HEK293 (cell line): ENCODE data around the gene KPNA2.

ENCODE experiments used
- BCL11A ChIP-seq: fragments of 450-650 bp; formaldehyde crosslinking; IDR thresholded peaks from 2 replicates; pipeline ENCODE4 v1.5.1; 2016; ENCODE audit warnings: low read depth, missing biosample characterization, missing genetic modification characterization
- IKZF3 ChIP-seq: fragments of 450-650 bp; IDR thresholded peaks from 2 replicates; pipeline ENCODE4 v1.5.0; 2018; ENCODE audit warnings: missing biosample characterization, mild to moderate bottlenecking, missing genetic modification characterization, moderate library complexity
- KLF1 ChIP-seq: fragments of 450-650 bp; formaldehyde crosslinking; IDR thresholded peaks from 2 replicates; pipeline ENCODE4 v1.5.1; 2016; ENCODE audit warnings: missing biosample characterization, missing genetic modification characterization
- KLF7 ChIP-seq: fragments of 450-650 bp; formaldehyde crosslinking; IDR thresholded peaks from 2 replicates; pipeline ENCODE4 v1.5.1; 2016; ENCODE audit warnings: missing biosample characterization, missing genetic modification characterization, borderline replicate concordance
- RBAK ChIP-seq: fragments of 450-650 bp; formaldehyde crosslinking; IDR thresholded peaks from 2 replicates; pipeline ENCODE4 v1.5.1; 2016; ENCODE audit warnings: missing biosample characterization, missing genetic modification characterization
- SP3 ChIP-seq: fragments of 450-650 bp; formaldehyde crosslinking; IDR thresholded peaks from 2 replicates; pipeline ENCODE4 v1.5.1; 2016; ENCODE audit warnings: missing biosample characterization, missing genetic modification characterization
- ZEB2 ChIP-seq: fragments of 450-650 bp; formaldehyde crosslinking; IDR thresholded peaks from 2 replicates; pipeline ENCODE4 v1.5.1; 2016; ENCODE audit warnings: missing biosample characterization, missing genetic modification characterization
- ZFHX2 ChIP-seq: fragments of 450-650 bp; formaldehyde crosslinking; conservative IDR thresholded peaks from 2 replicates; pipeline ENCODE4 v1.5.1; 2016; ENCODE audit warnings: missing biosample characterization, missing genetic modification characterization
- ZFP3 ChIP-seq: fragments of 450-650 bp; formaldehyde crosslinking; IDR thresholded peaks from 2 replicates; pipeline ENCODE4 v1.5.1; 2016; ENCODE audit warnings: low read depth, missing biosample characterization, missing genetic modification characterization
- ZNF146 ChIP-seq: fragments of 450-650 bp; formaldehyde crosslinking; IDR thresholded peaks from 2 replicates; pipeline ENCODE4 v1.5.1; 2016; ENCODE audit warnings: missing biosample characterization, missing genetic modification characterization
- ZNF155 ChIP-seq: fragments of 450-650 bp; formaldehyde crosslinking; IDR thresholded peaks from 2 replicates; pipeline ENCODE4 v1.5.1; 2016; ENCODE audit warnings: missing biosample characterization, missing genetic modification characterization
- ZNF175 ChIP-seq: fragments of 450-650 bp; formaldehyde crosslinking; IDR thresholded peaks from 2 replicates; pipeline ENCODE4 v1.5.1; 2016; ENCODE audit warnings: missing biosample characterization, missing genetic modification characterization
- ZNF239 ChIP-seq: fragments of 450-650 bp; formaldehyde crosslinking; IDR thresholded peaks from 2 replicates; pipeline ENCODE4 v1.5.1; 2016; ENCODE audit warnings: missing biosample characterization, missing genetic modification characterization
- ZNF274 ChIP-seq, 2 experiments: fragments of 200-500 bp in 1 of 2; fragments of 450-650 bp in 1 of 2; sonication (Bioruptor generic) in 1 of 2; formaldehyde crosslinking in 1 of 2; IDR thresholded peaks; 2 replicates each; pipeline versions ENCODE4 v1.5.1 to v1.6.1; 2014 to 2016; ENCODE audit warnings: borderline replicate concordance in 1 of 2, inconsistent platforms in 1 of 2, low read length in 1 of 2, missing biosample characterization in 1 of 2, missing genetic modification characterization in 1 of 2
- ZNF302 ChIP-seq: fragments of 450-650 bp; formaldehyde crosslinking; IDR thresholded peaks from 2 replicates; pipeline ENCODE4 v1.5.1; 2016; ENCODE audit warnings: missing biosample characterization, missing genetic modification characterization, low read depth
- ZNF335 ChIP-seq: fragments of 450-650 bp; formaldehyde crosslinking; conservative IDR thresholded peaks from 2 replicates; pipeline ENCODE4 v1.5.1; 2016; ENCODE audit warnings: missing biosample characterization, missing genetic modification characterization
- ZNF416 ChIP-seq: fragments of 450-650 bp; formaldehyde crosslinking; IDR thresholded peaks from 2 replicates; pipeline ENCODE4 v1.5.1; 2016; ENCODE audit warnings: missing biosample characterization, missing genetic modification characterization
- ZNF426 ChIP-seq: fragments of 450-650 bp; formaldehyde crosslinking; IDR thresholded peaks from 2 replicates; pipeline ENCODE4 v1.5.1; 2017; ENCODE audit warnings: missing biosample characterization, missing genetic modification characterization, mild to moderate bottlenecking, inconsistent platforms, moderate library complexity
- ZNF48 ChIP-seq: fragments of 450-650 bp; formaldehyde crosslinking; IDR thresholded peaks from 2 replicates; pipeline ENCODE4 v1.5.1; 2016; ENCODE audit warnings: missing biosample characterization, missing genetic modification characterization
- ZNF510 ChIP-seq: fragments of 450-650 bp; formaldehyde crosslinking; IDR thresholded peaks from 2 replicates; pipeline ENCODE4 v1.5.1; 2018; ENCODE audit warnings: mild to moderate bottlenecking, missing genetic modification characterization, missing biosample characterization; ENCODE audit not compliant: insufficient replicate concordance
- ZNF596 ChIP-seq: fragments of 450-650 bp; IDR thresholded peaks from 2 replicates; pipeline ENCODE4 v1.5.0; 2018; ENCODE audit warnings: missing biosample characterization, mild to moderate bottlenecking, missing genetic modification characterization, moderate library complexity
- ZNF626 ChIP-seq: fragments of 450-650 bp; sonication (Bioruptor Pico); formaldehyde crosslinking; IDR thresholded peaks from 2 replicates; pipeline ENCODE4 v1.5.1; 2018; ENCODE audit warnings: missing biosample characterization, missing genetic modification characterization, inconsistent platforms
- ZNF701 ChIP-seq: fragments of 450-650 bp; formaldehyde crosslinking; IDR thresholded peaks from 2 replicates; pipeline ENCODE4 v1.5.1; 2016; ENCODE audit warnings: missing biosample characterization, missing genetic modification characterization
- ZNF747 ChIP-seq: fragments of 450-650 bp; formaldehyde crosslinking; IDR thresholded peaks from 2 replicates; pipeline ENCODE4 v1.5.1; 2016; ENCODE audit warnings: missing biosample characterization, missing genetic modification characterization
- TF ChIP-seq, protein P1 (sequence below): fragments of 450-650 bp; formaldehyde crosslinking; optimal IDR thresholded peaks from 2 replicates; pipeline ENCODE3; 2016; ENCODE audit warnings: missing biosample characterization, mild to moderate bottlenecking, missing genetic modification characterization
- TF ChIP-seq, protein P2 (sequence below): fragments of 450-650 bp; IDR thresholded peaks from 2 replicates; pipeline ENCODE4 v1.5.1; 2018; ENCODE audit warnings: missing biosample characterization, mild to moderate bottlenecking, missing genetic modification characterization
- TF ChIP-seq, protein P3 (sequence below): fragments of 450-650 bp; formaldehyde crosslinking; IDR thresholded peaks from 2 replicates; pipeline ENCODE4 v1.5.1; 2016; ENCODE audit warnings: missing biosample characterization, missing genetic modification characterization, borderline replicate concordance
- TF ChIP-seq, protein P4 (sequence below): fragments of 450-650 bp; formaldehyde crosslinking; IDR thresholded peaks from 2 replicates; pipeline ENCODE4 v1.5.1; 2016; ENCODE audit warnings: missing biosample characterization, missing genetic modification characterization
- TF ChIP-seq, protein P5 (sequence below): fragments of 450-650 bp; formaldehyde crosslinking; IDR thresholded peaks from 2 replicates; pipeline ENCODE4 v1.5.1; 2016; ENCODE audit warnings: missing biosample characterization, missing genetic modification characterization, borderline replicate concordance

KPNA2 gene

DNA sequence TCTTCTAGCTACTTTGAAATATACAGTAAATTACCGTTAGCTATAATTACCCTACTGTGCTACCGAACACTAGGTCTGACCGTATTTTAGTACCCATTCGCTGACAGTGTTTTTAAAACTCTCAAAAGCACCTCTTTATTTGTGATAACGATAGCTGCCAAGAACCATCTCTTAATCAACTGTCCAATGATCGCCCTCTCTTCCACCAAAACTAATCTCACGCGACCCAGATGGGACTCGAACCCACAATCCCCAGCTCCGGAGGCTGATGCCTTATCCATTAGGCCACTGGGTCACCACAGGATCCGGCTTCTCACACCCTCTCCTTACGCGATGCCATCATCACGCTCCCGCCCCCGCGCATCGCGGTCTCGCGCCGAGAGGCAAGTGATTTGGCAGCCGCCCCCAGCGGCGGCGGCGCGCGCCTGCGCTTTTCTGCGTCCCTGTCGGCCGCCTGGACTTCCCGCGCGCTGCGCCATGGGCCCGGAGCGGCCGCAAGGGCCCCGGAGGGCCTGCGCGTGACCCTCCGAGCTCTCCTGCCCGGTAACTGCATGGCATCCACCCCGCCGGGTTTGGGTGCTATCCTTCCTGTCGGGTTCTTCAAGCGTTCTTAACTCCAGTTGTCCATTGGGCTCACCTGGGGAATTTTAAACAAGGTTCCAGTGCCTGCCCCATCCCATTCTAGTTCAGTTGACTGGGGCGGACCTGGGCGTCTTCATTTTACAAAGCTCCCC is 15.7 kb upstream of the KPNA2 start (continued):
- TF ChIP-seq ZFHX2 (tag by site-specific recombination) (peak; percentile 99), ZNF302 (tag by site-specific recombination) (no peak), IKZF3 (peak; percentile 70), ZEB2 (tag by site-specific recombination) (peak; percentile 97), ZNF335 (peak; percentile 96), ZNF239 (tag by site-specific recombination) (no peak), ZNF48 (tag by site-specific recombination) (no peak), ZNF747 (no peak), ZNF274 (IDR thresholded peaks at IDR 0.05; ENCODE audit: low read length) (no peak), ZNF274 (tag by site-specific recombination; IDR thresholded peaks at IDR 0.05; ENCODE audit: borderline replicate concordance) (no peak), ZNF175 (tag by site-specific recombination) (no peak), KLF1 (tag by site-specific recombination) (peak; percentile 64; the same call in 1 of the 2 replicates), ZNF626 (no peak), BCL11A (tag by site-specific recombination) (peak; percentile 57; the same call in 1 of the 2 replicates), ZNF596 (peak; percentile 22; the same call in 1 of the 2 replicates), KLF7 (tag by site-specific recombination) (peak; percentile 92; the same call in 1 of the 2 replicates), ZNF155 (tag by site-specific recombination) (no peak), SP3 (peak; percentile 85), ZNF146 (tag by site-specific recombination) (0 out of 2 replicates have a peak, but pooled peaks have one; percentile 36), ZFP3 (no peak), ZNF426 (tag by site-specific recombination) (no peak), ZNF510 (no peak), ZNF416 (tag by site-specific recombination) (no peak), ZNF701 (no peak), RBAK (tag by site-specific recombination) (no peak)
- TF ChIP-seq, protein P1, sequence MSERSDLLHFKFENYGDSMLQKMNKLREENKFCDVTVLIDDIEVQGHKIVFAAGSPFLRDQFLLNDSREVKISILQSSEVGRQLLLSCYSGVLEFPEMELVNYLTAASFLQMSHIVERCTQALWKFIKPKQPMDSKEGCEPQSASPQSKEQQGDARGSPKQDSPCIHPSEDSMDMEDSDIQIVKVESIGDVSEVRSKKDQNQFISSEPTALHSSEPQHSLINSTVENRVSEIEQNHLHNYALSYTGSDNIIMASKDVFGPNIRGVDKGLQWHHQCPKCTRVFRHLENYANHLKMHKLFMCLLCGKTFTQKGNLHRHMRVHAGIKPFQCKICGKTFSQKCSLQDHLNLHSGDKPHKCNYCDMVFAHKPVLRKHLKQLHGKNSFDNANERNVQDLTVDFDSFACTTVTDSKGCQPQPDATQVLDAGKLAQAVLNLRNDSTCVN (tag by site-specific recombination): peak; percentile 99
- TF ChIP-seq, protein P2, sequence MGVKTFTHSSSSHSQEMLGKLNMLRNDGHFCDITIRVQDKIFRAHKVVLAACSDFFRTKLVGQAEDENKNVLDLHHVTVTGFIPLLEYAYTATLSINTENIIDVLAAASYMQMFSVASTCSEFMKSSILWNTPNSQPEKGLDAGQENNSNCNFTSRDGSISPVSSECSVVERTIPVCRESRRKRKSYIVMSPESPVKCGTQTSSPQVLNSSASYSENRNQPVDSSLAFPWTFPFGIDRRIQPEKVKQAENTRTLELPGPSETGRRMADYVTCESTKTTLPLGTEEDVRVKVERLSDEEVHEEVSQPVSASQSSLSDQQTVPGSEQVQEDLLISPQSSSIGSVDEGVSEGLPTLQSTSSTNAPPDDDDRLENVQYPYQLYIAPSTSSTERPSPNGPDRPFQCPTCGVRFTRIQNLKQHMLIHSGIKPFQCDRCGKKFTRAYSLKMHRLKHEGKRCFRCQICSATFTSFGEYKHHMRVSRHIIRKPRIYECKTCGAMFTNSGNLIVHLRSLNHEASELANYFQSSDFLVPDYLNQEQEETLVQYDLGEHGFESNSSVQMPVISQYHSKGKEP (tag by site-specific recombination): peak; percentile 7; the same call in 1 of the 2 replicates
- TF ChIP-seq, protein P3, sequence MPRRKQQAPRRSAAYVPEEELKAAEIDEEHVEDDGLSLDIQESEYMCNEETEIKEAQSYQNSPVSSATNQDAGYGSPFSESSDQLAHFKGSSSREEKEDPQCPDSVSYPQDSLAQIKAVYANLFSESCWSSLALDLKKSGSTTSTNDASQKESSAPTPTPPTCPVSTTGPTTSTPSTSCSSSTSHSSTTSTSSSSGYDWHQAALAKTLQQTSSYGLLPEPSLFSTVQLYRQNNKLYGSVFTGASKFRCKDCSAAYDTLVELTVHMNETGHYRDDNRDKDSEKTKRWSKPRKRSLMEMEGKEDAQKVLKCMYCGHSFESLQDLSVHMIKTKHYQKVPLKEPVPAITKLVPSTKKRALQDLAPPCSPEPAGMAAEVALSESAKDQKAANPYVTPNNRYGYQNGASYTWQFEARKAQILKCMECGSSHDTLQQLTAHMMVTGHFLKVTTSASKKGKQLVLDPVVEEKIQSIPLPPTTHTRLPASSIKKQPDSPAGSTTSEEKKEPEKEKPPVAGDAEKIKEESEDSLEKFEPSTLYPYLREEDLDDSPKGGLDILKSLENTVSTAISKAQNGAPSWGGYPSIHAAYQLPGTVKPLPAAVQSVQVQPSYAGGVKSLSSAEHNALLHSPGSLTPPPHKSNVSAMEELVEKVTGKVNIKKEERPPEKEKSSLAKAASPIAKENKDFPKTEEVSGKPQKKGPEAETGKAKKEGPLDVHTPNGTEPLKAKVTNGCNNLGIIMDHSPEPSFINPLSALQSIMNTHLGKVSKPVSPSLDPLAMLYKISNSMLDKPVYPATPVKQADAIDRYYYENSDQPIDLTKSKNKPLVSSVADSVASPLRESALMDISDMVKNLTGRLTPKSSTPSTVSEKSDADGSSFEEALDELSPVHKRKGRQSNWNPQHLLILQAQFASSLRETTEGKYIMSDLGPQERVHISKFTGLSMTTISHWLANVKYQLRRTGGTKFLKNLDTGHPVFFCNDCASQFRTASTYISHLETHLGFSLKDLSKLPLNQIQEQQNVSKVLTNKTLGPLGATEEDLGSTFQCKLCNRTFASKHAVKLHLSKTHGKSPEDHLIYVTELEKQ (tag by site-specific recombination): peak; percentile 96
- TF ChIP-seq, protein P4, sequence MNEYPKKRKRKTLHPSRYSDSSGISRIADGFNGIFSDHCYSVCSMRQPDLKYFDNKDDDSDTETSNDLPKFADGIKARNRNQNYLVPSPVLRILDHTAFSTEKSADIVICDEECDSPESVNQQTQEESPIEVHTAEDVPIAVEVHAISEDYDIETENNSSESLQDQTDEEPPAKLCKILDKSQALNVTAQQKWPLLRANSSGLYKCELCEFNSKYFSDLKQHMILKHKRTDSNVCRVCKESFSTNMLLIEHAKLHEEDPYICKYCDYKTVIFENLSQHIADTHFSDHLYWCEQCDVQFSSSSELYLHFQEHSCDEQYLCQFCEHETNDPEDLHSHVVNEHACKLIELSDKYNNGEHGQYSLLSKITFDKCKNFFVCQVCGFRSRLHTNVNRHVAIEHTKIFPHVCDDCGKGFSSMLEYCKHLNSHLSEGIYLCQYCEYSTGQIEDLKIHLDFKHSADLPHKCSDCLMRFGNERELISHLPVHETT (tag by site-specific recombination): peak; percentile 97
- TF ChIP-seq, protein P5, sequence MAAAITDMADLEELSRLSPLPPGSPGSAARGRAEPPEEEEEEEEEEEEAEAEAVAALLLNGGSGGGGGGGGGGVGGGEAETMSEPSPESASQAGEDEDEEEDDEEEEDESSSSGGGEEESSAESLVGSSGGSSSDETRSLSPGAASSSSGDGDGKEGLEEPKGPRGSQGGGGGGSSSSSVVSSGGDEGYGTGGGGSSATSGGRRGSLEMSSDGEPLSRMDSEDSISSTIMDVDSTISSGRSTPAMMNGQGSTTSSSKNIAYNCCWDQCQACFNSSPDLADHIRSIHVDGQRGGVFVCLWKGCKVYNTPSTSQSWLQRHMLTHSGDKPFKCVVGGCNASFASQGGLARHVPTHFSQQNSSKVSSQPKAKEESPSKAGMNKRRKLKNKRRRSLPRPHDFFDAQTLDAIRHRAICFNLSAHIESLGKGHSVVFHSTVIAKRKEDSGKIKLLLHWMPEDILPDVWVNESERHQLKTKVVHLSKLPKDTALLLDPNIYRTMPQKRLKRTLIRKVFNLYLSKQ (tag by site-specific recombination): no peak
